DMS53 (cell line): ENCODE results near the gene KRT10.
A peak's percentile ranks its signal among the peaks of the same experiment; 100 is the strongest.
"Not testable (repeated sequence)": the region's sequence is repeated elsewhere in the genome, so short reads cannot be mapped to it uniquely, and the experiment has no call there.

ENCODE experiments used
- DNase-seq: peaks from one replicate; lab custom pipeline; 2025; lab: John Stamatoyannopoulos, UW

Gene KRT10

GRCh38 chr17:40822132-40822812 is at the start of gene KRT10:
KRT10 (minus strand) TSS chr17:40822614; CDS start chr17:40822585, 29 bp downstream.
- no peak for DNase-seq

- no peak for DNase-seq
These were observed 48.9 kb upstream of the KRT10 start for GRCh38 chr17:40871316-40871715.

- DNase-seq, result no peak
These were observed 47.7 kb upstream of the KRT10 start for GRCh38 chr17:40870136-40870535.

- no peak for DNase-seq
These were observed 44.4 kb upstream of the KRT10 start, which contains the start of gene KRT12 for GRCh38 chr17:40866838-40867237. KRT12 (minus strand) TSS chr17:40867223; CDS start chr17:40867186, 37 bp downstream.

DNA sequence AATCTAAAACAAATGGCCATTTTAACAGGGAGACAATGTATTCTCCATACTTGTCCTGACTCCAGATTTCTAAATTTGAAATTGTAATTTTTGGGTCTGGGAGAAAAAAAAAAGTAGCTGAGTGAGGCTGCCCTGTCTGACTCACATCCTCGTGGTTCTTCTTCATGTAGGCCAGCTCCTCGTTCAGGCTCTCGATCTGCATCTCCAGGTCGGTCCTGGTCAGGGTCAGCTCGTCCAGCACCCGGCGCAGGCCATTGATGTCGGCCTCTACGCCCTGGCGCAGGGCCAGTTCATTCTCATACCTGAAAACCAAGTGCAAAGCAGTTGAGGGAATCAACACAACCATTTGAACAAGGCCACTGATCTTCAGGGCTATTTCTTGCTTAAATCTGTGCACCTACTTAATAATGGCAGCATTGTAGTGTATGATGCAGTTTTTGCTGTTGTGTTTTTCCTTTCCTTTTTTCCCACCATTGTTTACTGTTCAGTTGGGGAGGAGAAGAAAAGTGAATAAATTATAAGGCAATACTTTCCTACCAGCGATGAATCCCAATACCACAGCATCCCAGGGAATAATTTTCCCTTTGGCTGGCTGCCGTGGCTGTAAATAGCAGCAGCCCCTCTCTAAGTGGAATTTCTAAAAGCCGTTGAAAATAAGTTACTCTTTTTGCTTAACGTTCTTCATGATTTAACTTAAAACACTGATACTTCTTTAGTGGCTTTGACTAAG is 42.4 kb upstream of the KRT10 start:
- DNase-seq, result no peak

DNA sequence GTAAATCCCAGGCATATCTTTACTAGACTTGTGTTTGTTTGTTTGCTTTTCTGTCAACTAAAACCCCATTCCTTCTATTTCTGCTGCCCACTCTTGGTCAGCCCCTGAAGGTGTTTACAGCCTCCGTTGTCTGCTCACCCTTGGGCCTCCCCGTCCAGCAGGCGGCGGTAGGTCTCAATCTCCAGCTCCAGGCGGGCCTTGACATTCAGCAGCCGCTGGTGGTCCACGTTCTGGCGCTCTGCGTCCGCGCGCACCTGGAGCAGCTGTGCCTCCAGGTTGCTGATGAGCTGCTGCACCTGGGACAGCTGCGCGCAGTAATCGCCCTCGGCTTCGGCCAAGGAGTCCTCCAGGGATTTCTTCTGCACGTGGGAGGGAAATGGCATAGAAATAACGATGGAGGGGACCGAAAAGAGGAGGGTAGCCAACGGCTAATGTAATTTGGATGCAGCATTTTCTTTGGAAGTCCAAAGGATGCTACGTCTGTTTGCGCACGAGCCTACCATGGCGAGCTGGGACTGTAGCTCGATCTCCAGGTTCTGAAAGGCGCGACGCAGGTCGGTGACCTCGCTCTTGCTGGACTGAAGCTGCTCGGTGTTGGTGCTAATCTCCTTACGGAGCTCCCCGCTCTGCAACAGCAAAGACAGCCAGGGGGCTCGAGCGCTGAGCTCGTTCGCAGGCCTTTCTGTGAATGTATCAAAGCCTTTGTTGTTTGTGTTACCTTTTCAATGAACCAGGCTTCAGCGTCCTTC is 40.7 kb upstream of the KRT10 start:
- no peak for DNase-seq

DNA sequence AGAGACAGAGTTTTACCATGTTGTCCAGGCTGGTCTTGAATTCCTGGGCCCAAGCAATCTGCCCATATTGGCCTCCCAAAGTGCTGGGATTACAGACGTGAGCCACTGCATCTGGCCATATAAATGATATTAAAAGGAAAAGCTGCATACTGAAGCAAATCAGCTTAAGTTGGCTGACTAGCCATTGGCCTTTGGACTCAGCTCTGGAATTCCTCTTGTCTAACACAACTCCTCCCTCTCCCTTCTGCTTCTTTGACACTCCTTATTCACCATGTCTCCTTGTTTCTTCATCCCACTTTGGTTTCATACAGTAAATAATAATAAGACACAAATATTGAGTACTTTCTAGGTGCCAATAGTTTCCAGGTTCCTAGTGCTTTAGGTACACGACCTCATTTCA is 37.1 kb upstream of the KRT10 start:
- DNase-seq, result no peak

GRCh38 chr17:40858667-40859066 is 36.3 kb upstream of the KRT10 start:
- DNase-seq, result not testable (repeated sequence)

DNA sequence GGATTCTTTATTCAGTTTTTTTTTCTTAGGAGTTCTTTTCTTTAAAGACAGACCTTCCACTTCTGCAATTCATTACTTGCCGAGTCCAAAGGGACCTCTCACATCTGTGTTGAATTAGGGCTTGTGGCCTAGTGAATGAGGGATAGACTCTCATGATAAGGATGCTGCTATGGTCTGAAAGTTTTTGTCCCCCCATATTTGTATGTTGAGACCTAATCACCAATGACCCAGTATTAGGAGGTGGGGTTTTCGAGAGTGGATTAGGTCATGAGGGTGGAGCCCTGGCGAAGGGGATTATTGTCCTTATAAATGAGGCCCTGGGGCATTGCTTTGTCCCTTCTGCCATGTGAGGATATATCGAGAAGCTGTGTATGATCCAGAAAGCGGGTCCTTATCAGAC is 35.1 kb upstream of the KRT10 start:
- no peak for DNase-seq

DNA sequence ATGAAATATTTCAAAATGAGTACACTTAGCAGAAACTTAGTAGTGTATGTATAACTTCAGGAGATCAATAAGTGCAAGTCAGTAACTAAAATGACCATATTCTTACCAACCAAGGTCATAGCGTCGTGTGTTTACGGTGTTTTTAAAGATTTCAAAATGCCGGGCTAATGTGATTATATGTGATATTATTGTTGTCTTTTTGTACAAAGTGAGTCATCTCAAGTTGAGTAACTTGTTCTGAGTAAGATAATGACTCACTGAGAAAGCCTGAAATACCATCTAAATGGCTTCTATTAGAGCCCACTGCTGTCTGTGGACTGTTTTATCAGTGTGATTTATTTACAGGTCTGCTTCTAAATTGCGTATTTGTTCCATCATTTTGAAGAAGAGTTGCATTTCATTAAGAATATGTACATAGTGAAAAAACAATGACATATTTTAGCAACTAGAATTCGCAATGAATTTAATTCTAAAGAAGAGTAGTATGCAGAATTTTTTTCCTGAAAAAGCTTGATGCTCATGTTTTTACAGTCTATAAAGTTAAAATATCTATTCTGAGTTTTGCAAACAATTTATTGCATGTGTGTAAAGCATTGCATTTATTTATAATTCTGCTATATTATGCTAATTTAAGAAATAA is 31.9 kb upstream of the KRT10 start:
- DNase-seq, result peak; percentile 50

DNA sequence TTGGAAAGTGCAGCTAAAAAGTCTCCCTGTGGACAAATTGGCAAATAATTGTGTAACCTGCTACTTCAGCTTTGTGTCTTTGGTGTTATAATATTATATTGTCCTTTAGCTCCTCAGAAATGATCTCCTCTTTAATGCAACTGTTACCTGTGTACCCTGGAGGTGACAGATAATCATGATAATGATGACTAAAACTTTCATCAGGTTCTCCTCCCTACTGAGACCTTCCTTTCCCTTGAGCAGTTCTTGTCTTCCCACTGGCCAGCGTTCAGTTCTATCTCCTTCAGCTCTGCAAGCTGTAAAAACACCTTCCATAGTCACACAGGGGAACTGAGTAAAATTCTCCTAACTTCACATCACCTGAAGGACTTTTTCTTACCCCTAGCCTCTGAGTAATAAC is 29.9 kb upstream of the KRT10 start:
- DNase-seq, result no peak

- no peak for DNase-seq
These were observed 28.0 kb upstream of the KRT10 start for GRCh38 chr17:40850293-40850972.

DNA sequence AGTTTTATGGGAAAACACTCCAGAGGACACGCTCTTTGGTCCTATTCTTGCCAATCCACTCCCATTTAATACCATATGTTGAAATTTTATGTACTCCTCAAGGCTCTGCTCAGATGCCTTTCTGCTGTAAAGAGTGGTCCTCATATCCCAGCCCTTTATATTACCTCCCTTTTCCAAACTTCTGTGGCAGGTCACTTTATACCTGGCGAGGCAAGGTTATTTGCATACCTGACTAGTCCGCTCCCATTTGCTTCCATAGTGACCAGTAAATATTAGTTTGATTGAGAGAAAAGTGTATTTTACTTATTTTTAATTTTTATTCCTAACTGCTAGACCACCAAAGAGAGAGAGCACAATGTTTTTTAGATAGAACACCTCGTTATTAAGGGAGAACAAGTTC is 27.3 kb upstream of the KRT10 start:
- no peak for DNase-seq

- no peak for DNase-seq
These were observed 26.3 kb upstream of the KRT10 start for GRCh38 chr17:40848583-40849235.

DNA sequence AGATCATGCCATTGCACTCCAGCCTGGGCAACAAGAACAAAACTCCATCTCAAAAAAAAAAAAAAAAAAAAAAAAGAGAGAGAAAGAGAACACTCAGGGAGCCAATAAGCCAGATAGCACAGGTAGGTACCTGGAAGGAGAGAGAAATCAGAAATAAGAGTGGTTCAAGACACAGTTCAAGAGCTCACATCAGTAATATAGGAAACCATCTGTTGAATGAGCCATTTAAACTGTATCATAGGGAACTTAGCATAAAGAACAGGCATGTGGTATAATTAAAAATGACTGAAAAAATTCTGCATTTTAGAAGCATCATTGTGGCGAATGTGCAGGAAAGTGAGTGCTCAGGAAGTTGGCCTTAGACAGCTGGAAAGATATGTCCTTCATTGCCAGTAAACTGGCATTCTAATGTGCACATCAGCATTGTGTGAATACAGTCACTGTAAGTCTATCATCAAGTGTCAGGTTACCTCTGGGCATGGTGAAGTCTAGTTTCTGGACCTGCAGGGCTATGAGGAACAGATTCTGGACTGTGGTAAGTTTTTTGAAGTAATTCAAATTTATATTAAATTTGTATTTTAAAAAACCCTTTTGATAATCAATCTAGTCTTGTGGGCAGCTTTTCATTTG is 24.2 kb upstream of the KRT10 start:
- peak; percentile 8 for DNase-seq

- DNase-seq, result no peak
These were observed 22.3 kb upstream of the KRT10 start for GRCh38 chr17:40844671-40845107.

DNA sequence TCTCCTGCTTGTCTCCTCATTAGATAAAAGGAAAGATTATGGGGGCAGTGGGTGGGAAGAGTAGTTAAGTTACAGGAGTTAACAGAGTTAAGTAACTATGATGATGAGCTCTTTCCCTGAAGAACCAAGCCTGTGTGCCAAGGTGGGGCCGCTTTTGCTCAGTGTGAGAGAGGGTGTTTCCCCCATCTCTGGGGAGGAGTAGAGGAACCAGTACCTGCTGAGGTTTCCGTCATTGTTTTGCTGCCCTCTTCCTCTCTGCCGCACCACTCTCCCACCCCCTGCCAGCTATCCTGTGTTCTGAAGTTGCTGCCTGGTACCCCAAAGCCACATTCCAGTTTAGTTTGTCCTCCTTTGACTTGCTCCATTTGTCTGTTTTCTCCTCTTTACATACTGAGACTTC is 20.8 kb upstream of the KRT10 start:
- no peak for DNase-seq

GRCh38 chr17:40841246-40841645 is 18.8 kb upstream of the KRT10 start:
- no peak for DNase-seq

- no peak for DNase-seq
These were observed 16.8 kb upstream of the KRT10 start for GRCh38 chr17:40839194-40839593.

DNA sequence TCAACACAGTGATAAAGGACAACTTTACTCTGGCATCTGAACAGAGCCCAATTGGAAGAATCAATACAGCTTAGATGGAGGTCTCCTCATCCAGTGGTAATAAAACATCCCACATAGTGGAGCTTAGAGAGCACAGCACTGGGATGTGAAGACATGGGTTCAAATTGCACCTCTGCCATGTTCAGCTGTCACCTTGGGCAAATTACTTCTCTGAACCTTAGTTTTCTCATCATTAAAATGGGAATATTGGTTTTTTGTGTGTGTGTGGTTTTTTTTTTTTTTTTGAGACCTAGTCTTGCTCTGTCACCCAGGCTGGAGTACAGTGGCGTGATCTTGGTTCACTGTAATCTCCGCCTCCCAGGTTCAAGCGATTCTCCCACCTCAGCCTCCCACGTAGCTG is 13.6 kb upstream of the KRT10 start:
- no peak for DNase-seq

DNA sequence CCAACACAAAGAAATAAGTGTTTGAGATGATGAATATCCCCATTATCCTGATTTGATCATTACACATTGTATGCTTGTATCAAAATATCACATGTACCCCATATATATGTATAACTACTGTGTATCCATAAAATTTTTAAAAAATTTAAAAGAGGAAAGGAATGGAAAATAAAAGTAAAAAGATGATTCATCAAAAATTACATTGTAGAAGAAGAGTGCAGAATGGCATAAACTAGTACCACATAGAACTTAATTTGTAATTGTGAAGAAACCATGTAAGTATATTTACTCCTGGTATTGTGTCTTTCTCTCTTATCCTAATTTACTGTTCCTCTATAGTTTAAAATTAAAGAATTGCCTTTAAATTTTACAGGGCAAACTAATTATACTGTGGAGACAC is 11.5 kb upstream of the KRT10 start:
- no peak for DNase-seq
